GM18951 (cell line): Measurements from ENCODE around the gene TRABD2A.

Source experiments
- POLR2A ChIP-seq: IDR thresholded peaks from 4 replicates; pipeline ENCODE4 v1.6.1; 2011; ENCODE audit warnings: mild to moderate bottlenecking; ENCODE audit not compliant: insufficient read length, insufficient read depth; ENCODE audit errors: extremely low read depth
- in situ Hi-C: fragments of 300-500 bp; cut with MboI; formaldehyde crosslinking; loops from one replicate; pipeline ENCODE4 v1.12.0; 2022; ENCODE audit warnings: low sequenced_read_pairs, mixed read lengths, inconsistent platforms; ENCODE audit not compliant: unreplicated experiment

TRABD2A gene

DNA sequence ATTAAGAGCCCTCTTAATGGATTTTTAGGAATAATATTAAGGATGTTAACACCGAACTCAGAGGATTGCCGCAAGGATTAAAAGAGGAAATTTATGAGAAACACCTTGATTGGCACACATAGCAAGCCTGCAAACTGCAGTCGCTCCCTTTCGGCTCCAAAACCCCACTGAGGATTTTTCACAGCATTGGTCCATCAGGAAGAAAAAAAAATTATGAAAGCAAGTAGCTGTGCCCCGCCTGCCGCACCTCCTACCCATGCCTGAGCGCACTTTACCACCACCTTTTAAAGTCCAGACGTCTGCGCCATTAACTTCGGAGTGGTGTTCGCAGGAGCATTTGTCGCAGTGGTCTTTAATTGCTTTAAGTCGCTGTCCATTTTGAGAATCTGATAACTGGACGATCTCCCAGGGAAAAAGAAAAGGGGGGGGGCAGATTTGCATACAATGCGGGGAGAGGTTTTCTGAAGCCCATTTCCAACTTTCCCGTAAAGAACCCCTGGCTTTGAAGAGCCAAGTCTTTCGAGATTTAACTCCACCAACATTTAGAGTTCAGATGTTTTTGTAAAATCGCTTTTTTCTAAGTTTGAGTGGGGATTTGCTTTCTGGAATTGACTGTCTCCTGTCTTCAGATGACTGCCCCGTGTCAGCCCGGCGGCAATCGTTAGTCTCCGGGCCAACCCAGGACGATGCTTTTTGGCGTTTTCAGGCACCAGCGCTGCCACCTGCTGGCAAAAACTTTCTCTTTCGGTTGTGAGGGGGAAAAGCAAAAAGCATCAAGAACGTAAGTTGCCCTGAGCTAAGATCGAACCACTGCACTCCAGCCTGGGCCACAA is 913 bp upstream of the TRABD2A start:
- in situ Hi-C loops, result no loop called here
- no peak for TF ChIP-seq POLR2A

GRCh38 chr2:84880395-84880644 is 564 bp downstream of the TRABD2A start:
- TF ChIP-seq POLR2A, result no peak
- in situ Hi-C loops, result no loop called here

DNA sequence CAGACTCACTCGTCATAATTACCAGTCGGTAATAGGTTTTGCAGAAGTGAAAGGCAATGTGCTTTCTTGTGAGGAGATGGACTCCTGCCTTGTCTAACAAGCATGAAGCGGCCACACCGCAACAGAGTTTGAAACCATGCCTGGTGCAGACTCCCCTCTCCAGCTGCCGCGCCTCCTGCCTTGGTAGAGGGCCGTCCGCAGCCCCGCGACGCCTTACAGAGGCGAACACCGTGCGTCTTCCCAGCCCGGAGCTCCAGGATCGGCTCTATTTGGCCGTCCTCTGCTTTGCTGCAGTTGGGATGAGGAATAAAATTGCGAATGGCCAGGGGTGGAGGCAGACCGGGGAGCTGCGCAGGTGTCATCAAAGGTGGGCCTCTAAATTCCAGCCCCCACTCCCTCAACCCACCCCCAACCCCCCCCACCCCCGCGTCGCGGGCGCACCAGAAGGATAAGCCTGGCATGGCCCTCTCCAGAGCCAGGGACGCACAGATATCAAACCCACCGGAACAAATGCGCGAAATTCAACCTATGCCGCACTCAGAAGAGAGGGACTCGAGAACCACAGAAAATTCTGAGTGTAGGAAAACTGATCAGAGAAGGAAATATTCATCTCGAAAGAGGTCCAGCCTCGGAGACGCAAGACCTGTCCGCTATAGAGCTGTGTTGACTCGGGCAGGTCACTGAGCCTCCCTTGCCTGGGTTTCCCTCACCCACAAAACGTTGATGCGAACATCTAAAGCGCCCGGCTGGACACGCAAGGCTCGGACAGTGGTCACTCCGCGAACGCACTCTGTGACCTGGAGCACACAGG is 1.1 kb downstream of the TRABD2A start:
- in situ Hi-C loops, result loop anchor here (10.0 kb wide), 1 partner anchor 385 kb away; no protein-coding TSS in a partner anchor
- no peak for TF ChIP-seq POLR2A

DNA sequence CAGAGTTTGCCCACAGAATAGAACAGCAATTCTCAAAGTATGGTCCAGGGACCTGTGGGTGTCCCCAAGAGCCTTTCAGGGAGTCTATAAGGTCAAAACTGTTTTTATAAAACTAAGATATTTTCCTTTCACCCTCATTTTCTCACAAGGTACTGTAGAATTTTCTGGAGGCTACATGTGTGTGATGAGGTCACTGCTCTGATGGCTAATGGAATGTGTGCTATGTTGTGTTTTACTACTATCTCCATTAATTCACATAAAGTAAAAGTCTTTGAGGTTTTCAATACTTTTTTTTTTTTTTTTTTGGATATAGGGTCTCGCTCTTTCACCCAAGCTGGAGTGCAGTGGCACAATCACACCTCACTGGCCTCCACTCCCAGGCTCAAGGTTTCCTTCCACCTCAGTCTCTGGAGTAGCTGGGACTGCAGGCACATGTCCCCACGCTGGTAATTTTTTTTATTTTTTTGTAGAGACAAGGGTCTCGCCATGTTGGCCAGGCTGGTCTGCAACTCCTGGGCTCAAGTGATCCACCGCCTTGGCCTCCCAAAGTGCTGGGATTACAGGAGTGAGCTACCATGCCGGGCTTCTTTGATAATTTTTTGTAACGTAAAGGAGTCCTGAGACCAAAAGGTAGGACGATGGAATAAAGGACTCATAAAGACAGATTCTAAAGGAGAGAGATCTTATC is 1.8 kb downstream of the TRABD2A start:
- in situ Hi-C loops, result loop anchor here (10.0 kb wide), 1 partner anchor 384 kb away; no protein-coding TSS in a partner anchor
- TF ChIP-seq POLR2A, result no peak

- no peak for TF ChIP-seq POLR2A
- in situ Hi-C loops, result loop anchor here (10.0 kb wide), 1 partner anchor 384 kb away; no protein-coding TSS in a partner anchor
Observed at GRCh38 chr2:84878459-84878858, 2.4 kb downstream of the TRABD2A start.

GRCh38 chr2:84876369-84876768 is 4.5 kb downstream of the TRABD2A start:
- TF ChIP-seq POLR2A, result no peak
- in situ Hi-C loops, result loop anchor here (10.0 kb wide), 1 partner anchor 382 kb away; no protein-coding TSS in a partner anchor

GRCh38 chr2:84875619-84876018 is 5.3 kb downstream of the TRABD2A start:
- in situ Hi-C loops, result loop anchor here (10.0 kb wide), 1 partner anchor 381 kb away; no protein-coding TSS in a partner anchor

DNA sequence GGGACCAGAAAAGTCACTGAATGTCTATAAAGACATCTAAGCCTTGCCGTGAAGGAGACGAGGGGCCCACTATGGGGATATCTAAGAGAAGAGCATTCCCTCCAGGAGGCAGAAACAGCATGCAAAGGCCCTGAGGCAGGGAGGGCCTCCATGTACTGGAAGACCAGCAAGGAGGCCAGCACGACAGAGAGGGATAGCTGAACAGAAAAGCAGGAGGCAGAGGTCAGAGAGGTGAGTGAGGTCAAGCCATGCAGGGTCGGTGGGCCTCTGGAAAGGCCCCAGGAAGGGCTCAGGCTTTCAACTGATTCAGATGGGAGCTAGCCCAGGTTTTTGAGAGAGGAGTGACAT is 5.7 kb downstream of the TRABD2A start:
- TF ChIP-seq POLR2A, result no peak
- in situ Hi-C loops, result loop anchor here (10.0 kb wide), 1 partner anchor 380 kb away; no protein-coding TSS in a partner anchor

DNA sequence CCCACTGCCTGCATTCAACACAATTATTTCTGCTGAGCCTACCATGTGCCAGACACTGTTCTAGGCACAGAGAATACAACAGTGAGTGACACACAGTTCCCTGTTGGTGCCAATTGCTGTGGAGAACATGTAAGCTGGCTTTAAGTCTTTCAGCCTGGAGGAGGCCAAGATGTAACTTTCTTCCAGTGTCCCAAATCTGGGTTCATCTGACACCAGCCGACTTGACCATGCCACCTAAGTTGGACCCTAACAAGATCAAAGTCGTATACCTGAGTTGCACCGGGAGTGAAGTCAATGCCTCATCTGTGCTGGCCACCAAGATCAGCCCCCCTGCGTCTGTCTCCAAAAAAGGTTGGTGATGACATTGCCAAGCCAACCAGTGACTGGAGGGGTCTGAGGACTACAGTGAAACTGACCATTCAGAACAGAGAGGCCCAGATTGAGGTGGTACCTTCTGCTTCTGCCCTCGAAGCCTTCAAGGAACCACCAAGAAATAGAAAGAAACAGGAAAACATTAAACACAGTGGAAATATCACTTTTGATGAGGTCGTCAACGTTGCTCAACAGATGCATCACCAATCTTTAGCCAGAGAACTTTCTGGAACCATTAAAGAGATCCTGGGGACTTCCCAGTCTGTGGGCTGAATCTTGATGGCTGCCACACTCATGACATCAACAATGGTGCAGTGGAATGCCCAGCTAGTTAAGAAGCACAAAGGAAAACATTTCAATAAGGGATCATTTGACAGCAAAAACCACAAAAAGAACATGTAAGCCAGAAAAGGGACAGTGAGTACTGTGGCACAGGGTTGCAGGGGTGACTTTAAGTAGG is 6.3 kb downstream of the TRABD2A start:
- in situ Hi-C loops, result loop anchor here (10.0 kb wide), 1 partner anchor 380 kb away; no protein-coding TSS in a partner anchor
- TF ChIP-seq POLR2A, result no peak

GRCh38 chr2:84873350-84873749 is 7.5 kb downstream of the TRABD2A start:
- in situ Hi-C loops, result loop anchor here (10.0 kb wide), 1 partner anchor 379 kb away; no protein-coding TSS in a partner anchor
- no peak for TF ChIP-seq POLR2A

GRCh38 chr2:84872691-84873090 is 8.2 kb downstream of the TRABD2A start:
- in situ Hi-C loops, result loop anchor here (10.0 kb wide), 1 partner anchor 378 kb away; no protein-coding TSS in a partner anchor

DNA sequence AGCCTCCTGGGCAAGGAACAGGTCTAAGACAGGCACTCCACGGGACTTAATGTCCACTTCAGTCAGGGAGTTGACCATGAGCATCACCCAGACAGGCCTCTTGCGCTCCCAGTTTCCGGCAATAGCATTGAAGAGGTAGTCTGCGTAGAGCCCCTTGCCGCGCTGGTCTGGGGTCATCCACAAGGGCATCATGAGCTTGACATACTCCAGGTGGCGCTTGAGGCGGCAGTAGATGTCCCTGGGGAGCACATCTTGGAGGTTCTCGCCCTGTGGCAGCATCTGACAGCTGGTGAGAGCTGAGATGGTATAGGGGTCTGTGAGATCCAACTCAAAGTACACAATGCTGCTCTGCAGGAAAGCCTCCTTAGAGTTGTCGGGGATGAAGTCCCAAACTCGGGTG is 10.6 kb downstream of the TRABD2A start:
- TF ChIP-seq POLR2A, result no peak
- in situ Hi-C loops, result loop anchor here (10.0 kb wide), 1 partner anchor 376 kb away; no protein-coding TSS in a partner anchor

- in situ Hi-C loops, result loop anchor here (10.0 kb wide), 1 partner anchor 554 kb away; no protein-coding TSS in a partner anchor
Observed at GRCh38 chr2:84868327-84868726, 12.6 kb downstream of the TRABD2A start.
